ENCODE results near the gene ADARB2. TPM values are rescaled to one million over a fixed set of nuclear protein-coding genes. Genes with fewer than 3 reads are reported as not detected.
"Not testable (repeated sequence)": the region's sequence is repeated elsewhere in the genome, so short reads cannot be mapped to it uniquely, and the experiment has no call there.

ADARB2 gene
- total RNA-seq, 1 donor from 2014 or later = 0.10 TPM

GRCh38 chr10:1327759-1328158 is 409.6 kb downstream of the ADARB2 start:
- no peak for DNase-seq (ENCODE audit: low read depth)

GRCh38 chr10:1326514-1326913 is 410.8 kb downstream of the ADARB2 start:
- DNase-seq (ENCODE audit: low read depth) = not testable (repeated sequence)

GRCh38 chr10:1324903-1325302 is 412.4 kb downstream of the ADARB2 start:
- DNase-seq (ENCODE audit: low read depth) = no peak

- no peak for DNase-seq (ENCODE audit: low read depth)
Observed at GRCh38 chr10:1323951-1324350, 413.4 kb downstream of the ADARB2 start.

- DNase-seq (ENCODE audit: low read depth) = no peak
Observed at GRCh38 chr10:1320739-1321320, 416.5 kb downstream of the ADARB2 start.

GRCh38 chr10:1316809-1317143 is 420.5 kb downstream of the ADARB2 start:
- DNase-seq (ENCODE audit: low read depth) = peak; percentile 1

GRCh38 chr10:1316121-1316808 is 421.1 kb downstream of the ADARB2 start:
- no peak for DNase-seq (ENCODE audit: low read depth)

GRCh38 chr10:1315178-1315577 is 422.1 kb downstream of the ADARB2 start:
- DNase-seq (ENCODE audit: low read depth) = no peak

- no peak for DNase-seq (ENCODE audit: low read depth)
Observed at GRCh38 chr10:1311726-1312125, 425.6 kb downstream of the ADARB2 start.

GRCh38 chr10:1310271-1310789 is 427.0 kb downstream of the ADARB2 start:
- DNase-seq (ENCODE audit: low read depth) = no peak

- DNase-seq (ENCODE audit: low read depth) = no peak
Observed at GRCh38 chr10:1309617-1310270, 427.6 kb downstream of the ADARB2 start.

- DNase-seq (ENCODE audit: low read depth) = no peak
Observed at GRCh38 chr10:1308962-1309616, 428.2 kb downstream of the ADARB2 start.

GRCh38 chr10:1308173-1308961 is 429.0 kb downstream of the ADARB2 start:
- no peak for DNase-seq (ENCODE audit: low read depth)

GRCh38 chr10:1301143-1301542 is 436.2 kb downstream of the ADARB2 start:
- DNase-seq (ENCODE audit: low read depth) = no peak

GRCh38 chr10:1300218-1300617 is 437.1 kb downstream of the ADARB2 start:
- DNase-seq (ENCODE audit: low read depth) = no peak

GRCh38 chr10:1299041-1299726 is 438.1 kb downstream of the ADARB2 start:
- DNase-seq (ENCODE audit: low read depth) = no peak

- no peak for DNase-seq (ENCODE audit: low read depth)
Observed at GRCh38 chr10:1297566-1298301, 439.6 kb downstream of the ADARB2 start.

GRCh38 chr10:1295756-1296480 is 441.4 kb downstream of the ADARB2 start:
- no peak for DNase-seq (ENCODE audit: low read depth)

GRCh38 chr10:1294748-1295147 is 442.6 kb downstream of the ADARB2 start:
- no peak for DNase-seq (ENCODE audit: low read depth)

Measured in renal cortical epithelial cell (primary cell).